Liver (tissue), 9 donors: Measurements from ENCODE around the gene OR7C2. TPM values are rescaled to one million over a fixed set of nuclear protein-coding genes. Genes with fewer than 3 reads are reported as not detected.

Source experiments
- DNase-seq: peaks from one replicate; pipeline ENCODE4 v3.0.0-alpha.2; 2017; ENCODE audit warnings: low spot score
- H3K27ac ChIP-seq, 2 donors: one replicate each; pipeline ENCODE4 v1.7.0; 2013; ENCODE audit warnings: inconsistent platforms in 2 of 2, low read length in 2 of 2, control low read depth in 1 of 2, low read depth in 1 of 2, mild to moderate bottlenecking in 1 of 2
- H3K27me3 ChIP-seq, 4 donors: one replicate each; pipeline versions ENCODE4 v1.6.1 to v1.7.0; 2013; ENCODE audit warnings: low read length in 3 of 4, inconsistent platforms in 1 of 4, mild to moderate bottlenecking in 1 of 4, moderate library complexity in 1 of 4; ENCODE audit not compliant: control insufficient read depth in 4 of 4, insufficient read depth in 4 of 4
- H3K36me3 ChIP-seq, 4 donors: one replicate each; pipeline versions ENCODE4 v1.6.1 to v1.7.0; 2013; ENCODE audit warnings: low read length in 3 of 4, mild to moderate bottlenecking in 3 of 4, low read depth in 1 of 4, moderate library complexity in 1 of 4; ENCODE audit not compliant: control insufficient read depth in 4 of 4, insufficient read depth in 3 of 4
- H3K4me1 ChIP-seq, 4 donors: one replicate each; pipeline versions ENCODE4 v1.6.1 to v1.7.0; 2013; ENCODE audit warnings: low read length in 3 of 4, mild to moderate bottlenecking in 3 of 4, moderate library complexity in 1 of 4; ENCODE audit not compliant: control insufficient read depth in 4 of 4, insufficient read depth in 4 of 4
- H3K4me3 ChIP-seq, 3 donors: one replicate each; pipeline versions ENCODE4 v1.6.1 to v1.7.0; 2013; ENCODE audit warnings: low read length in 3 of 3, control low read depth in 1 of 3, low read depth in 1 of 3, mild to moderate bottlenecking in 1 of 3
- H3K9ac ChIP-seq, 2 donors: one replicate each; pipeline ENCODE4 v1.7.0; 2013; ENCODE audit warnings: low read length in 2 of 2, mild to moderate bottlenecking in 2 of 2, moderate library complexity in 2 of 2, control low read depth in 1 of 2, low read depth in 1 of 2
- H3K9me3 ChIP-seq, 4 donors: one replicate each; pipeline versions ENCODE4 v1.6.1 to v1.7.0; 2013; ENCODE audit warnings: low read length in 3 of 4; ENCODE audit not compliant: control insufficient read depth in 4 of 4
- EGR1 ChIP-seq, 2 donors: IDR thresholded peaks; 2 replicates each; pipeline ENCODE4 v1.6.1; 2016 to 2018; ENCODE audit warnings: antibody characterized with exemption in 2 of 2, low read depth in 2 of 2
- FOXA1 ChIP-seq: IDR thresholded peaks from 2 replicates; pipeline ENCODE4 v1.6.1; 2016; ENCODE audit warnings: antibody characterized with exemption
- FOXA2 ChIP-seq: IDR thresholded peaks from 2 replicates; pipeline ENCODE4 v1.6.1; 2016; ENCODE audit warnings: antibody characterized with exemption
- GABPA ChIP-seq, 2 donors: IDR thresholded peaks in 1 of 2; conservative IDR thresholded peaks in 1 of 2; 2 replicates each; pipeline ENCODE4 v1.6.1; 2016; ENCODE audit warnings: antibody characterized with exemption in 2 of 2, mild to moderate bottlenecking in 1 of 2, moderate library complexity in 1 of 2
- HNF4A ChIP-seq, 2 donors: conservative IDR thresholded peaks; 2 replicates each; pipeline ENCODE4 v1.6.1; 2016; ENCODE audit warnings: antibody characterized with exemption in 2 of 2, mild to moderate bottlenecking in 2 of 2
- HNF4G ChIP-seq: IDR thresholded peaks from 2 replicates; pipeline ENCODE4 v1.6.1; 2016; ENCODE audit warnings: antibody characterized with exemption
- JUND ChIP-seq, 2 donors: IDR thresholded peaks; 2 replicates each; pipeline ENCODE4 v1.6.1; 2016; ENCODE audit warnings: antibody characterized with exemption in 2 of 2
- RAD21 ChIP-seq, 2 donors: IDR thresholded peaks; 2 replicates each; pipeline ENCODE4 v1.6.1; 2016; ENCODE audit warnings: antibody characterized with exemption in 2 of 2, mild to moderate bottlenecking in 2 of 2
- RXRA ChIP-seq, 2 donors: IDR thresholded peaks; 2 replicates each; pipeline ENCODE4 v1.6.1; 2017 to 2018; ENCODE audit warnings: antibody characterized with exemption in 2 of 2, mild to moderate bottlenecking in 1 of 2
- SP1 ChIP-seq: IDR thresholded peaks from 2 replicates; pipeline ENCODE4 v1.6.1; 2018; ENCODE audit warnings: antibody characterized with exemption, mild to moderate bottlenecking
- TAF1 ChIP-seq: conservative IDR thresholded peaks from 2 replicates; pipeline ENCODE4 v1.6.1; 2016; ENCODE audit warnings: antibody characterized with exemption, mild to moderate bottlenecking
- YY1 ChIP-seq: IDR thresholded peaks from 2 replicates; pipeline ENCODE4 v1.6.1; 2016; ENCODE audit warnings: antibody characterized with exemption, mild to moderate bottlenecking
- WGBS: extraction: QIAGEN DNeasy Blood & Tissue Kit; methylation state at CpG from one replicate; pipeline ENCODE4 v1.1.7; 2013; 5-methylcytosine and 5-hydroxymethylcytosine counted together
- polyA plus RNA-seq, 2 donors: library from polyadenylated mRNA; stranded (reverse) in 1 of 2; unstranded in 1 of 2; fragments of 200-250 nt in 1 of 2; fragments of >200 nt in 1 of 2; fragmentation: Nextera tagmentation in 1 of 2; extraction: Ambion mirVana in 1 of 2; gene quantifications; one replicate each; pipeline versions ENCODE4 v1.2.1 to v1.2.3, GENCODE V29; 2013 to 2015
- total RNA-seq, 2 donors: library from RNA; depleted of rRNA; stranded (reverse); fragments of >200 nt; gene quantifications; one replicate each; pipeline ENCODE4 v1.2.3, GENCODE V29; 2014
- TF ChIP-seq, protein P1 (sequence below): fragments of 150-350 bp; IDR thresholded peaks from 2 replicates; pipeline ENCODE4 v1.5.1; 2017; ENCODE audit warnings: improper control_type of control experiment, low read depth, low read length; ENCODE audit not compliant: missing input control
- TF ChIP-seq, protein P2 (sequence below): IDR thresholded peaks from 2 replicates; pipeline ENCODE4 v1.6.1; 2016; ENCODE audit warnings: antibody characterized with exemption
- TF ChIP-seq, protein P3 (sequence below): IDR thresholded peaks from 2 replicates; pipeline ENCODE4 v1.6.1; 2016; ENCODE audit warnings: antibody characterized with exemption, mild to moderate bottlenecking
- TF ChIP-seq, protein P4 (sequence below): IDR thresholded peaks from 2 replicates; pipeline ENCODE4 v1.6.1; 2016; ENCODE audit warnings: antibody characterized with exemption
- TF ChIP-seq, protein P5 (sequence below): IDR thresholded peaks from 2 replicates; pipeline ENCODE4 v1.6.1; 2016; ENCODE audit warnings: antibody characterized with exemption
- donor health status: healthy.
- donor health status: healthy.
- donor health status: healthy.
- donor health status: healthy.
- donor health status: healthy.

The OR7C2 gene
- total and polyA plus RNA-seq, 4 donors, result not detected

DNA sequence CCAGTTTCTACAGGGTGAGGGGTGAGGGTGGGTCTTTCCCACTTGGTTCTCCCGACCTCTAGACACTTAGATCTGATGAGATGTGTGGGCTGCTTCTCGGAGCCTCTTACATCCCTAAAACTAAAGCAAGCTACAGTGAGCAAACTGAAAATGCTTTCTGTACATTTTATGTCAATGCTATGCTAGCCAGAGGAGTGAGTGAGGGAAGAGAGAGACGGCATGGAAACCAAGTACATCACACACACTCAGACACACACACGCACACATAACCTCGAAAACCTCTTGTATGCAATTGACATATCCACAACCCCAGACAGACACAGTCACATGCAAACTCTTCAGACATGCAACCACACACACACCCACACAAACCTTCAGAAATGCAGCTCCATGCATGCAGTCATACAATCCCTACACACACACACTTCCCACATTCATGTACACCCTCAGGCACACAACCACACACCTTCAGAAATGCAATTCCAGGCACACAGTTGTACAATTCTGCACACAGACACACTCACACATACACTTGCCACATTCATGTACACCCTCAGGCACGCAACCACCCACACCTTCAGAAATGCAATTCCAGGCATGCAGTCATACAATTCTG lies 37.0 kb downstream of the OR7C2 start:
- H3K27ac ChIP-seq, result no peak overlapping the region
- H3K4me1 ChIP-seq, result peaks cover 0 to 2% (median 0%) of the 10 kb centered on the region in 4 donors
- DNase-seq, result no peak
- H3K36me3 ChIP-seq, result no peaks in the 10 kb centered on the region
- peaks cover 0 to 17% (median 3%) of the 10 kb centered on the region in 4 donors for H3K27me3 ChIP-seq
- no peak overlapping the region for H3K9ac ChIP-seq
- WGBS, result 63% methylated on average over 6 of the region's 6 CpGs
- H3K4me3 ChIP-seq, result no peak overlapping the region
- no peak for TF ChIP-seq HNF4G
- no peak for TF ChIP-seq HNF4A (conservative IDR thresholded peaks at IDR 0.05)
- TF ChIP-seq YY1, result no peak
- no peak for TF ChIP-seq FOXA2
- no peaks in the 10 kb centered on the region for H3K9me3 ChIP-seq

DNA sequence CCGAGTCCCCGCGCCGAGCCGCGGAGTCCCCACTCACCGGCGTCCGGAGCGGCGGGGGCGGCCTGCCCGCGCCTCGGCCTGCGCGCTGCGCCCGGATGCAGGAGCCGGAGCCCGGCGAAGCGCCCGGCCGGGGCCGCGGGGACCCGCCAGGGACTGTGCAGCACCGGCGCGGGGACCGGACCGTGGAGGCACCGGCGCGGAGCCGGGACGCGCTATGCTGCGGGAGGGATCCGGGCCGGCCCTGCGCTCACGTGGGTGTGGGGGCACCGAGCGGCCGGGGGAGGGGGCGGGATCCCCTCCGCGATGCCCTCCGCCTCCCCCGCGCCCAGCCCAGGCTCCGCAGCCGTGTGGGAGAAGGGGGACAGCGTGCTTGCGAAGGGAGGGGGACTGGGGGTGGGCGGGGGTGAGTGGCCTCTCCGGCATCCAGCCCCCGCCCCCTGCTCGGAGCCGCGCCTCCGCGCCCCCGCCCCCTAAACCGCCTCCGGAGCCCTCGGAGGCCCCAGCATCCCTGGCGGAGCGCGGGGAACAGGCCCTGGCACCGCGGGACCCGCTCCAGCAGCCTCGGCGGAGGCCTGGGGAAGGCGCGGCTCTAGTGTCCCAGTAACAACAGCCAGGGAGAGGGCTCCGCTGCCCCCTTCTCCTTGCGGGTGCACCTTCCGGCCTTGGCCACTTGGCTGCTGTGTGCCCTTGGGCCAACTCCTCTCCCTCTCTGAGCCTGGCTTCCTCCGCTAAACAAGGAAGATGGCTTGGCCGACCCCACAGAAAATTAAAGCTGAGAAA lies 38.4 kb downstream of the OR7C2 start, which contains the start of gene SLC1A6:
Gene SLC1A6, minus strand, starts transcription at position 389 of the 780 bp plus-strand sequence. CDS start 6,954 bp downstream, outside the sequence.
- Histone ChIP-seq H3K36me3 (no peaks in the 10 kb centered on the region), H3K9me3 (no peaks in the 10 kb centered on the region), H3K27me3 (peaks cover 0 to 17% (median 3%) of the 10 kb centered on the region in 4 donors), H3K9ac (no peak within 1 kb of the TSS), H3K4me3 (no peak within 1 kb of the TSS), H3K4me1 (peaks cover 0 to 2% (median 0%) of the 10 kb centered on the region in 4 donors), H3K27ac (no peak within 1 kb of the TSS)
- no peak for DNase-seq
- WGBS, result 3% methylated on average over 84 of the region's 84 CpGs
- TF ChIP-seq, protein P1, sequence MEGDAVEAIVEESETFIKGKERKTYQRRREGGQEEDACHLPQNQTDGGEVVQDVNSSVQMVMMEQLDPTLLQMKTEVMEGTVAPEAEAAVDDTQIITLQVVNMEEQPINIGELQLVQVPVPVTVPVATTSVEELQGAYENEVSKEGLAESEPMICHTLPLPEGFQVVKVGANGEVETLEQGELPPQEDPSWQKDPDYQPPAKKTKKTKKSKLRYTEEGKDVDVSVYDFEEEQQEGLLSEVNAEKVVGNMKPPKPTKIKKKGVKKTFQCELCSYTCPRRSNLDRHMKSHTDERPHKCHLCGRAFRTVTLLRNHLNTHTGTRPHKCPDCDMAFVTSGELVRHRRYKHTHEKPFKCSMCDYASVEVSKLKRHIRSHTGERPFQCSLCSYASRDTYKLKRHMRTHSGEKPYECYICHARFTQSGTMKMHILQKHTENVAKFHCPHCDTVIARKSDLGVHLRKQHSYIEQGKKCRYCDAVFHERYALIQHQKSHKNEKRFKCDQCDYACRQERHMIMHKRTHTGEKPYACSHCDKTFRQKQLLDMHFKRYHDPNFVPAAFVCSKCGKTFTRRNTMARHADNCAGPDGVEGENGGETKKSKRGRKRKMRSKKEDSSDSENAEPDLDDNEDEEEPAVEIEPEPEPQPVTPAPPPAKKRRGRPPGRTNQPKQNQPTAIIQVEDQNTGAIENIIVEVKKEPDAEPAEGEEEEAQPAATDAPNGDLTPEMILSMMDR, result no peak
- no peak for TF ChIP-seq FOXA1
- TF ChIP-seq, protein P2, sequence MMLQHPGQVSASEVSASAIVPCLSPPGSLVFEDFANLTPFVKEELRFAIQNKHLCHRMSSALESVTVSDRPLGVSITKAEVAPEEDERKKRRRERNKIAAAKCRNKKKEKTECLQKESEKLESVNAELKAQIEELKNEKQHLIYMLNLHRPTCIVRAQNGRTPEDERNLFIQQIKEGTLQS, result no peak
- TF ChIP-seq JUND (IDR thresholded peaks at IDR 0.05), result no peak
- no peak for TF ChIP-seq EGR1 (IDR thresholded peaks at IDR 0.05; ENCODE audit: low read depth in 2 of 2)
- TF ChIP-seq GABPA (IDR thresholded peaks at IDR 0.05 in 1 of 2, conservative IDR thresholded peaks at IDR 0.05 in 1 of 2), result no peak
- no peak for TF ChIP-seq YY1
- no peak for TF ChIP-seq RXRA (IDR thresholded peaks at IDR 0.05)
- no peak for TF ChIP-seq RAD21 (IDR thresholded peaks at IDR 0.05)
- TF ChIP-seq, protein P3, sequence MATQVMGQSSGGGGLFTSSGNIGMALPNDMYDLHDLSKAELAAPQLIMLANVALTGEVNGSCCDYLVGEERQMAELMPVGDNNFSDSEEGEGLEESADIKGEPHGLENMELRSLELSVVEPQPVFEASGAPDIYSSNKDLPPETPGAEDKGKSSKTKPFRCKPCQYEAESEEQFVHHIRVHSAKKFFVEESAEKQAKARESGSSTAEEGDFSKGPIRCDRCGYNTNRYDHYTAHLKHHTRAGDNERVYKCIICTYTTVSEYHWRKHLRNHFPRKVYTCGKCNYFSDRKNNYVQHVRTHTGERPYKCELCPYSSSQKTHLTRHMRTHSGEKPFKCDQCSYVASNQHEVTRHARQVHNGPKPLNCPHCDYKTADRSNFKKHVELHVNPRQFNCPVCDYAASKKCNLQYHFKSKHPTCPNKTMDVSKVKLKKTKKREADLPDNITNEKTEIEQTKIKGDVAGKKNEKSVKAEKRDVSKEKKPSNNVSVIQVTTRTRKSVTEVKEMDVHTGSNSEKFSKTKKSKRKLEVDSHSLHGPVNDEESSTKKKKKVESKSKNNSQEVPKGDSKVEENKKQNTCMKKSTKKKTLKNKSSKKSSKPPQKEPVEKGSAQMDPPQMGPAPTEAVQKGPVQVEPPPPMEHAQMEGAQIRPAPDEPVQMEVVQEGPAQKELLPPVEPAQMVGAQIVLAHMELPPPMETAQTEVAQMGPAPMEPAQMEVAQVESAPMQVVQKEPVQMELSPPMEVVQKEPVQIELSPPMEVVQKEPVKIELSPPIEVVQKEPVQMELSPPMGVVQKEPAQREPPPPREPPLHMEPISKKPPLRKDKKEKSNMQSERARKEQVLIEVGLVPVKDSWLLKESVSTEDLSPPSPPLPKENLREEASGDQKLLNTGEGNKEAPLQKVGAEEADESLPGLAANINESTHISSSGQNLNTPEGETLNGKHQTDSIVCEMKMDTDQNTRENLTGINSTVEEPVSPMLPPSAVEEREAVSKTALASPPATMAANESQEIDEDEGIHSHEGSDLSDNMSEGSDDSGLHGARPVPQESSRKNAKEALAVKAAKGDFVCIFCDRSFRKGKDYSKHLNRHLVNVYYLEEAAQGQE, result no peak
- TF ChIP-seq HNF4A (conservative IDR thresholded peaks at IDR 0.05), result no peak
- TF ChIP-seq, protein P4, sequence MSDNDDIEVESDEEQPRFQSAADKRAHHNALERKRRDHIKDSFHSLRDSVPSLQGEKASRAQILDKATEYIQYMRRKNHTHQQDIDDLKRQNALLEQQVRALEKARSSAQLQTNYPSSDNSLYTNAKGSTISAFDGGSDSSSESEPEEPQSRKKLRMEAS, result no peak
- no peak for TF ChIP-seq FOXA2
- TF ChIP-seq HNF4G, result no peak
- TF ChIP-seq, protein P5, sequence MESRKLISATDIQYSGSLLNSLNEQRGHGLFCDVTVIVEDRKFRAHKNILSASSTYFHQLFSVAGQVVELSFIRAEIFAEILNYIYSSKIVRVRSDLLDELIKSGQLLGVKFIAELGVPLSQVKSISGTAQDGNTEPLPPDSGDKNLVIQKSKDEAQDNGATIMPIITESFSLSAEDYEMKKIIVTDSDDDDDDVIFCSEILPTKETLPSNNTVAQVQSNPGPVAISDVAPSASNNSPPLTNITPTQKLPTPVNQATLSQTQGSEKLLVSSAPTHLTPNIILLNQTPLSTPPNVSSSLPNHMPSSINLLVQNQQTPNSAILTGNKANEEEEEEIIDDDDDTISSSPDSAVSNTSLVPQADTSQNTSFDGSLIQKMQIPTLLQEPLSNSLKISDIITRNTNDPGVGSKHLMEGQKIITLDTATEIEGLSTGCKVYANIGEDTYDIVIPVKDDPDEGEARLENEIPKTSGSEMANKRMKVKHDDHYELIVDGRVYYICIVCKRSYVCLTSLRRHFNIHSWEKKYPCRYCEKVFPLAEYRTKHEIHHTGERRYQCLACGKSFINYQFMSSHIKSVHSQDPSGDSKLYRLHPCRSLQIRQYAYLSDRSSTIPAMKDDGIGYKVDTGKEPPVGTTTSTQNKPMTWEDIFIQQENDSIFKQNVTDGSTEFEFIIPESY, result no peak
- TF ChIP-seq SP1, result no peak
- no peak for TF ChIP-seq TAF1
